ENCODE data around the gene SEPTIN1.

DNA sequence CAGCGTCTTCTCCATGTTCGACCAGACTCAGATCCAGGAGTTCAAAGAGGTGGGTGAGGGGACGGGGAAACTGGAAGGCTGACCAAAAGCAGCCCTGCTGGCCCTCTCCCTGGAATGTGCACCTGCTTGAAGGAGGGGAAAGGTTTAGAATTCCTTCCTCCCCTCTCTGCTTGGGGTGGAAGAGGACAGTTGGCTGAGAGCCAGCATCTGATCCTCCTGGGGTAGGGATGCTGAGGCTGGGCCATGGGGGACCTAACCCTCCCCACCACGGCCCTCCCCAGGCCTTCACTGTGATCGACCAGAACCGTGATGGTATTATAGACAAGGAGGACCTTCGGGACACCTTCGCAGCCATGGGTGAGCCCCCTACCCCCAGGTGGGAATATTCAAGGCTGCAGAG lies 6.5 kb downstream of the SEPTIN1 start:
- TF ChIP-seq, protein P1, sequence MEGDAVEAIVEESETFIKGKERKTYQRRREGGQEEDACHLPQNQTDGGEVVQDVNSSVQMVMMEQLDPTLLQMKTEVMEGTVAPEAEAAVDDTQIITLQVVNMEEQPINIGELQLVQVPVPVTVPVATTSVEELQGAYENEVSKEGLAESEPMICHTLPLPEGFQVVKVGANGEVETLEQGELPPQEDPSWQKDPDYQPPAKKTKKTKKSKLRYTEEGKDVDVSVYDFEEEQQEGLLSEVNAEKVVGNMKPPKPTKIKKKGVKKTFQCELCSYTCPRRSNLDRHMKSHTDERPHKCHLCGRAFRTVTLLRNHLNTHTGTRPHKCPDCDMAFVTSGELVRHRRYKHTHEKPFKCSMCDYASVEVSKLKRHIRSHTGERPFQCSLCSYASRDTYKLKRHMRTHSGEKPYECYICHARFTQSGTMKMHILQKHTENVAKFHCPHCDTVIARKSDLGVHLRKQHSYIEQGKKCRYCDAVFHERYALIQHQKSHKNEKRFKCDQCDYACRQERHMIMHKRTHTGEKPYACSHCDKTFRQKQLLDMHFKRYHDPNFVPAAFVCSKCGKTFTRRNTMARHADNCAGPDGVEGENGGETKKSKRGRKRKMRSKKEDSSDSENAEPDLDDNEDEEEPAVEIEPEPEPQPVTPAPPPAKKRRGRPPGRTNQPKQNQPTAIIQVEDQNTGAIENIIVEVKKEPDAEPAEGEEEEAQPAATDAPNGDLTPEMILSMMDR (conservative IDR thresholded peaks at IDR 0.05; ENCODE audit: low read length): no peak
- no peak for TF ChIP-seq EZH2phosphoT487 (IDR thresholded peaks at IDR 0.05; ENCODE audit: borderline replicate concordance, low read depth, low read length)

All from OCI-LY7 (cell line).